Measurements from ENCODE around the gene KCNAB2.

Gene KCNAB2

DNA sequence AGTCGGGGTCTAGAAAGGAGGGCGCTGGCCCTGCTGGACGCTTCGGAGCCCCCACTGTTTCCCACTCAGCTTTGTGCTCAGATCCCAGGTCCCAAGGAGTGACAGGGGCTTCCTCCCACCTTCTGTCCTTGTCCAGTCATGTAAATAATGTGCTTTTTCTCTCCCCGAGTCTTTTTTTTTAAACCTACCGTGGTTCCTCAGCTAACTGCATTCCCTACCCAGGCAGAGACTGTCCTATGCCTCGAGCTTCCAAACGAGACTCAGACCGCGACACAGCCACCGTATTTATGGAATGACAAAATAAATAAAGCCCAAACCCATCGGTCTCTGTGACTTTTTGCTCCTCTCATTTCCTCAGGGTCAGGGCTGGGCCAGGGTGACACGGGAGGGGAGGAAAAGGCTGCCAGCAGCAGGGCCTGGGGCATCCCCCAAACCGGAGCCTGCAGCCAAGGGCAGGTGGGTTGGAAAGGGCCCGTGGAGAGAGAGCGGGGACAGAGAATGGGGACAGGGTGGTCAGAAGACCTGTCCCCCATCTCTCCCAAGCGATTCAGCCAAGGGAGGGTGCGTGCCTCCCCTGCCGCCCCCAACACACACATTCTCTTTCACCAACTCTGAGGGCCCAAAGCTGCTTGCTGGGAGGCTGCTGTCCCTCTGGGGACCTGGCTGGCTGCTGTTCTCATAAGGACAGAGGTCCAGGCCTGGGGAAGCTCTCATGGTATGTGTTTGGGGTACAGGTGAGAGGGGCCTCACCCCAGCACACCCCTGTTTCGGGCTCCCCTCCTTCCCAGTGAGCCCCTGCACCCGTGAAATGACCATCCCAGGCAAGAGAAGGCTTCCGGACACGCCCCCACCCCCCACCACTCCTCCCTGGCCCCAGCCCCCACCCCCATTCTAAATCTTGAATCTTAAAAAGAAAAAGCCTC lies 55.4 kb downstream of the KCNAB2 start:
- no peak overlapping the region for H3K4me3 ChIP-seq (replicated peaks; ENCODE audit: insufficient read depth, low read length)
- TF ChIP-seq POLR2AphosphoS5 (IDR thresholded peaks at IDR 0.05; ENCODE audit: low read depth) = peak; percentile 74
- TF ChIP-seq, protein P1, sequence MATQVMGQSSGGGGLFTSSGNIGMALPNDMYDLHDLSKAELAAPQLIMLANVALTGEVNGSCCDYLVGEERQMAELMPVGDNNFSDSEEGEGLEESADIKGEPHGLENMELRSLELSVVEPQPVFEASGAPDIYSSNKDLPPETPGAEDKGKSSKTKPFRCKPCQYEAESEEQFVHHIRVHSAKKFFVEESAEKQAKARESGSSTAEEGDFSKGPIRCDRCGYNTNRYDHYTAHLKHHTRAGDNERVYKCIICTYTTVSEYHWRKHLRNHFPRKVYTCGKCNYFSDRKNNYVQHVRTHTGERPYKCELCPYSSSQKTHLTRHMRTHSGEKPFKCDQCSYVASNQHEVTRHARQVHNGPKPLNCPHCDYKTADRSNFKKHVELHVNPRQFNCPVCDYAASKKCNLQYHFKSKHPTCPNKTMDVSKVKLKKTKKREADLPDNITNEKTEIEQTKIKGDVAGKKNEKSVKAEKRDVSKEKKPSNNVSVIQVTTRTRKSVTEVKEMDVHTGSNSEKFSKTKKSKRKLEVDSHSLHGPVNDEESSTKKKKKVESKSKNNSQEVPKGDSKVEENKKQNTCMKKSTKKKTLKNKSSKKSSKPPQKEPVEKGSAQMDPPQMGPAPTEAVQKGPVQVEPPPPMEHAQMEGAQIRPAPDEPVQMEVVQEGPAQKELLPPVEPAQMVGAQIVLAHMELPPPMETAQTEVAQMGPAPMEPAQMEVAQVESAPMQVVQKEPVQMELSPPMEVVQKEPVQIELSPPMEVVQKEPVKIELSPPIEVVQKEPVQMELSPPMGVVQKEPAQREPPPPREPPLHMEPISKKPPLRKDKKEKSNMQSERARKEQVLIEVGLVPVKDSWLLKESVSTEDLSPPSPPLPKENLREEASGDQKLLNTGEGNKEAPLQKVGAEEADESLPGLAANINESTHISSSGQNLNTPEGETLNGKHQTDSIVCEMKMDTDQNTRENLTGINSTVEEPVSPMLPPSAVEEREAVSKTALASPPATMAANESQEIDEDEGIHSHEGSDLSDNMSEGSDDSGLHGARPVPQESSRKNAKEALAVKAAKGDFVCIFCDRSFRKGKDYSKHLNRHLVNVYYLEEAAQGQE (IDR thresholded peaks at IDR 0.05; ENCODE audit: insufficient replicate concordance, low read depth) = no peak
- DNase-seq (ENCODE audit: low read depth in 1 of 2, low spot score in 1 of 2) = peak in 1 of 2 experiments; percentile 35
- no peak overlapping the region for H3K27ac ChIP-seq (replicated peaks)
- H3K27me3 ChIP-seq (ENCODE audit: insufficient read depth, poor library complexity, severe bottlenecking) = no peaks in the 10 kb centered on the region

DNA sequence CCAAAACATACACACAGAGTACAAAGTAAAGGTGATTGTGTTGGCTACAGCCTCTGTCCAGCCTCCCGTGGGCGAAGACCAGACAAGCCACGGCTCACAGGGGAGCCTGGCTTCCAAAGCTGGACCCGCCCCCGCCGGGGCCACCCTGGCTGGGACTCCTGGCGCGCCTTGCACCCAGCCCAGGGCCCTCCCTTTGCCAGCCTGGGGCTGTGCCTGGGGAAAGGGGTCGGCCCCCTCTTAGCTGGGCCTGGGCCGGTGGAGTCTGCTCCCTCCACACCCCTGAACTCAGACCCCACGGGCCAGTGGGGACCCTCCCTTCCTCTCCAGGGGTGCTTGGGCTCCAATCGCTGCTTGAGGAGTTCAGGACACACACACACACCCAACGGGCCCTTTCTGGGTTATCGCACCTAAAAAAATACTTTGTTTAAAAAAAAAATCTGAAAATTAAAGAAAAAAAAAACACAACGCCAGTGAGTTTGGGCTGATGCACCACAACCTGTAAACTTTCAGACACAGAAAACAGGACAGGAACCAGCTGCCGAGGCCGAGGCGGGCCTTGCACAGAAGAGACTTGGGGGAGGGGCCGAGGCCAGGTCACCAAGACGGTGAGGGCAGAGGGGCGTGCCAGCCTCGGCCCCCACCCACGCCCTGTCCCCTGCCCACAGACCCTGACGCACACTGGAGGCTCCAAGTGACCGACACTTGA lies 56.3 kb downstream of the KCNAB2 start:
- TF ChIP-seq SPI1 (IDR thresholded peaks at IDR 0.05; ENCODE audit: borderline replicate concordance, low read depth) (no peak), GABPA (IDR thresholded peaks at IDR 0.05; ENCODE audit: low read depth) (no peak), POLR2AphosphoS5 (IDR thresholded peaks at IDR 0.05; ENCODE audit: low read depth) (no peak)
- TF ChIP-seq, protein P1 (IDR thresholded peaks at IDR 0.05; ENCODE audit: insufficient replicate concordance, low read depth) = no peak
- TF ChIP-seq, protein P2, sequence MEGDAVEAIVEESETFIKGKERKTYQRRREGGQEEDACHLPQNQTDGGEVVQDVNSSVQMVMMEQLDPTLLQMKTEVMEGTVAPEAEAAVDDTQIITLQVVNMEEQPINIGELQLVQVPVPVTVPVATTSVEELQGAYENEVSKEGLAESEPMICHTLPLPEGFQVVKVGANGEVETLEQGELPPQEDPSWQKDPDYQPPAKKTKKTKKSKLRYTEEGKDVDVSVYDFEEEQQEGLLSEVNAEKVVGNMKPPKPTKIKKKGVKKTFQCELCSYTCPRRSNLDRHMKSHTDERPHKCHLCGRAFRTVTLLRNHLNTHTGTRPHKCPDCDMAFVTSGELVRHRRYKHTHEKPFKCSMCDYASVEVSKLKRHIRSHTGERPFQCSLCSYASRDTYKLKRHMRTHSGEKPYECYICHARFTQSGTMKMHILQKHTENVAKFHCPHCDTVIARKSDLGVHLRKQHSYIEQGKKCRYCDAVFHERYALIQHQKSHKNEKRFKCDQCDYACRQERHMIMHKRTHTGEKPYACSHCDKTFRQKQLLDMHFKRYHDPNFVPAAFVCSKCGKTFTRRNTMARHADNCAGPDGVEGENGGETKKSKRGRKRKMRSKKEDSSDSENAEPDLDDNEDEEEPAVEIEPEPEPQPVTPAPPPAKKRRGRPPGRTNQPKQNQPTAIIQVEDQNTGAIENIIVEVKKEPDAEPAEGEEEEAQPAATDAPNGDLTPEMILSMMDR (IDR thresholded peaks at IDR 0.05; ENCODE audit: insufficient read depth, low read length) = no peak
- Histone ChIP-seq H3K27ac (replicated peaks) (no peak overlapping the region), H3K4me3 (replicated peaks; ENCODE audit: insufficient read depth, low read length) (no peak overlapping the region), H3K27me3 (ENCODE audit: insufficient read depth, poor library complexity, severe bottlenecking) (no peaks in the 10 kb centered on the region)
- no peak for DNase-seq (ENCODE audit: low read depth in 1 of 2, low spot score in 1 of 2)

DNA sequence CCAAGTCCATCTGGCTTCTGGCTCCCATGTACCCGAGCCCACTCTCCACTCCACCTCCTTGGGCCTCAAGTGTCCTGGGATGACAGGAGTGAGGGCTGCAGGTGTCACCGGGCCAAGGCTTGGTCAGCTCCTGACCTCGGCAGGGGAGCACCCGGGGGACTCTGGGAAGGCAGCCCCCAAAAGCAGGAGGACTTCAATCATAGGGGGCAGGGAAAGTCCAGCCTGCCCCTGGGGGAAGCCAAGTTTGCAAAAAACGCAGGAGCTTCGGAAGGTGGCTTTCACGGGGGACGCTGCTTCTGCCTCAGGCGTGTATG lies 56.8 kb downstream of the KCNAB2 start:
- no peak for DNase-seq (ENCODE audit: low read depth in 1 of 2, low spot score in 1 of 2)
- TF ChIP-seq, protein P2 (IDR thresholded peaks at IDR 0.05; ENCODE audit: insufficient read depth, low read length) = no peak
- TF ChIP-seq GABPA (IDR thresholded peaks at IDR 0.05; ENCODE audit: low read depth) (no peak), SPI1 (IDR thresholded peaks at IDR 0.05; ENCODE audit: borderline replicate concordance, low read depth) (no peak), POLR2AphosphoS5 (IDR thresholded peaks at IDR 0.05; ENCODE audit: low read depth) (no peak)
- TF ChIP-seq, protein P1 (IDR thresholded peaks at IDR 0.05; ENCODE audit: insufficient replicate concordance, low read depth) = no peak
- H3K4me3 ChIP-seq (replicated peaks; ENCODE audit: insufficient read depth, low read length) = no peak overlapping the region
- H3K27ac ChIP-seq (replicated peaks) = no peak overlapping the region
- no peaks in the 10 kb centered on the region for H3K27me3 ChIP-seq (ENCODE audit: insufficient read depth, poor library complexity, severe bottlenecking)

Measured in HL-60 (cell line).